GM10266 (cell line): ENCODE results near the gene APOA4.

ENCODE experiments used
- DNase-seq: peaks from one replicate; pipeline ENCODE4 v3.0.0; 2012; ENCODE audit errors: extremely low spot score
- CTCF ChIP-seq: IDR thresholded peaks from 2 replicates; pipeline ENCODE4 v1.5.1; 2012; ENCODE audit warnings: mild to moderate bottlenecking, low read depth; ENCODE audit not compliant: control insufficient read depth, insufficient read depth; ENCODE audit errors: missing control alignments

Gene APOA4

GRCh38 chr11:116797816-116798215 lies 25.3 kb downstream of the APOA4 start:
- no peak for DNase-seq
- no peak for TF ChIP-seq CTCF

- no peak for TF ChIP-seq CTCF
- no peak for DNase-seq
Measured at GRCh38 chr11:116796548-116796947, 26.6 kb downstream of the APOA4 start.

- DNase-seq: no peak
- TF ChIP-seq CTCF: no peak
Measured at GRCh38 chr11:116794851-116795250, 28.3 kb downstream of the APOA4 start.

- DNase-seq: no peak
- no peak for TF ChIP-seq CTCF
Measured at GRCh38 chr11:116793772-116794097, 29.4 kb downstream of the APOA4 start.

GRCh38 chr11:116792869-116793771 lies 30.0 kb downstream of the APOA4 start:
- no peak for DNase-seq
- TF ChIP-seq CTCF: no peak

- no peak for TF ChIP-seq CTCF
- no peak for DNase-seq
Measured at GRCh38 chr11:116792144-116792868, 30.8 kb downstream of the APOA4 start.

GRCh38 chr11:116791813-116792143 lies 31.3 kb downstream of the APOA4 start, which contains the start of gene APOA5:
Gene APOA5 (minus strand): TSS chr11:116791879. CDS start chr11:116791860, 19 bp downstream.
- no peak for TF ChIP-seq CTCF
- no peak for DNase-seq
